GM10266 (cell line): ENCODE results near the gene TMED5.
"Not testable (repeated sequence)": the region's sequence is repeated elsewhere in the genome, so short reads cannot be mapped to it uniquely, and the experiment has no call there.

ENCODE experiments used
- DNase-seq: peaks from one replicate; pipeline ENCODE4 v3.0.0; 2012; ENCODE audit errors: extremely low spot score
- CTCF ChIP-seq: IDR thresholded peaks from 2 replicates; pipeline ENCODE4 v1.5.1; 2012; ENCODE audit warnings: mild to moderate bottlenecking, low read depth; ENCODE audit not compliant: control insufficient read depth, insufficient read depth; ENCODE audit errors: missing control alignments

The TMED5 gene

GRCh38 chr1:93179886-93180722 lies at the start of gene TMED5:
Gene TMED5, minus strand, starts transcription at chr1:93180413. Its CDS starts 171 bp downstream, at chr1:93180242.
- peak; percentile 91 for DNase-seq
- TF ChIP-seq CTCF, result no peak

- no peak for TF ChIP-seq CTCF
These were observed 42.9 kb upstream of the TMED5 start for GRCh38 chr1:93223023-93223675.

GRCh38 chr1:93221913-93222312 lies 41.7 kb upstream of the TMED5 start:
- TF ChIP-seq CTCF, result no peak

More at GRCh38 chr1:93223023-93223675, 42.9 kb upstream of the TMED5 start:
- DNase-seq, result no peak

GRCh38 chr1:93220716-93221115 lies 40.5 kb upstream of the TMED5 start:
- DNase-seq, result not testable (repeated sequence)

More at GRCh38 chr1:93221913-93222312, 41.7 kb upstream of the TMED5 start:
- no peak for DNase-seq

- TF ChIP-seq CTCF, result no peak
- DNase-seq, result peak; percentile 19
These were observed 39.2 kb upstream of the TMED5 start for GRCh38 chr1:93219443-93219842.

GRCh38 chr1:93215322-93215721 lies 35.1 kb upstream of the TMED5 start:
- TF ChIP-seq CTCF, result no peak

GRCh38 chr1:93207211-93207610 lies 27.0 kb upstream of the TMED5 start:
- no peak for TF ChIP-seq CTCF
- DNase-seq, result no peak

More at GRCh38 chr1:93215322-93215721, 35.1 kb upstream of the TMED5 start:
- no peak for DNase-seq

- DNase-seq, result no peak
- TF ChIP-seq CTCF, result no peak
These were observed 26.3 kb upstream of the TMED5 start for GRCh38 chr1:93206567-93206954.
